ENCODE results near the gene PRKCH. TPM values are rescaled to one million over a fixed set of nuclear protein-coding genes. Genes with fewer than 3 reads are reported as not detected.

PRKCH gene
- polyA plus RNA-seq, 3 donors: 3.6 to 6.2 (median 5.4) TPM

GRCh38 chr14:61342932-61343331 lies 21.6 kb downstream of the PRKCH start:
- H3K4me3 Mint-ChIP-seq: no peak overlapping the region

DNA sequence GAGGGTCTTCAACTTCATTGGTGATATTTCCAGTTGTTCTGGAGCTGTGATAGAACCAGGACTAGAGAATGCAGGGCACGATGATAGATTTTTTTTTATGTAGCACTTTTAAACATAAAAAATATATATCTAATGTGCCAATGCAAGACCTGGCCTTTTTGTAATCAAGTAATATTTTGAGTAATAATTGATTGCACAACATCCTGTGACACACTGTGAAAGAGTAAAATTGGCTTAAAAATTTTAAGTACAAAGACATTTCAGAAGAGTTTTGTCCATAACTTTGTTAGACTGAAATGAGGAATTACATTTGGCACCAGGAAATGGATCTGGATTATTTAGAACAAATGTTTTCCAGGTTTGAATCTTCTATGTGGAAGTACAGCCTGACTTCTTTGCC lies 22.1 kb downstream of the PRKCH start:
- DNase-seq: peak; percentile 57 to 78 (median 70)
- H3K36me3 Mint-ChIP-seq: peaks cover 2 to 3% of the 10 kb centered on the region in 2 donors
- H3K4me1 Mint-ChIP-seq: peaks cover 86% of the 10 kb centered on the region
- H3K79me2 ChIP-seq (ENCODE audit: insufficient read depth, low read length): peaks cover 58% of the 10 kb centered on the region
- H4K20me1 ChIP-seq (ENCODE audit: insufficient read depth, low read length): no peaks in the 10 kb centered on the region
- no peak for TF ChIP-seq CTCF (IDR thresholded peaks at IDR 0.05)
- peak overlapping the region; percentile 59 for H3K9ac ChIP-seq (ENCODE audit: insufficient read depth, low read length, poor library complexity, severe bottlenecking)
- H3K4me3 Mint-ChIP-seq: peak overlapping the region; percentile 72 to 91
- intact Hi-C loops (cut with micrococcal nuclease): no loop called here
- peak overlapping the region; percentile 27 to 67 (median 29) for H3K4me3 ChIP-seq (replicated peaks in 1 of 3; ENCODE audit: low read depth in 2 of 3, low read length in 3 of 3)
- H3K27ac Mint-ChIP-seq: peak overlapping the region; percentile 95 to 99 (median 98)
- peak overlapping the region; percentile 81 for H3K4me2 ChIP-seq (replicated peaks; ENCODE audit: extremely low read depth, low read length, poor library complexity, severe bottlenecking)
- peak overlapping the region; percentile 25 for H2AFZ ChIP-seq (ENCODE audit: insufficient read depth, low read depth, low read length, poor library complexity, severe bottlenecking)
- H3K9me3 Mint-ChIP-seq: peaks cover 0 to 3% (median 0%) of the 10 kb centered on the region in 7 donors
- peak overlapping the region; percentile 93 to 95 for H3K27ac ChIP-seq (ENCODE audit: low read depth in 1 of 2, low read length in 2 of 2)
- H3K9me3 ChIP-seq (replicated peaks in 1 of 2; ENCODE audit: control insufficient read depth in 1 of 2, insufficient read depth in 1 of 2, low read length in 2 of 2): no peaks in the 10 kb centered on the region
- whole genome bisulfite sequencing (ENCODE audit: insufficient coverage): no CpG with 5 or more reads among the region's 1 CpG
- H3K36me3 ChIP-seq (replicated peaks in 1 of 2; ENCODE audit: control insufficient read depth in 1 of 2, insufficient read depth in 2 of 2, low read length in 2 of 2): no peaks in the 10 kb centered on the region
- H3K27me3 Mint-ChIP-seq (ENCODE audit: low read depth in 3 of 3): peaks cover 0 to 2% (median 0%) of the 10 kb centered on the region in 3 donors
- peaks cover 70 to 74% of the 10 kb centered on the region in 2 donors for H3K4me1 ChIP-seq (ENCODE audit: control insufficient read depth in 1 of 2, insufficient read depth in 2 of 2, low read length in 2 of 2)
- no peaks in the 10 kb centered on the region for H3K27me3 ChIP-seq (ENCODE audit: control insufficient read depth in 2 of 2, insufficient read depth in 2 of 2, low read length in 2 of 2)

More at GRCh38 chr14:61342932-61343331, 21.6 kb downstream of the PRKCH start:
- Mint-ChIP-seq H3K4me1 (peaks cover 81% of the 10 kb centered on the region), H3K9me3 (peaks cover 0 to 3% (median 0%) of the 10 kb centered on the region in 7 donors), H3K27ac (peak overlapping the region; percentile 86 to 98 (median 92)), H3K36me3 (peaks cover 2 to 3% of the 10 kb centered on the region in 2 donors), H3K27me3 (ENCODE audit: low read depth in 3 of 3) (peaks cover 0 to 2% (median under 1%) of the 10 kb centered on the region in 3 donors)
- H3K9ac ChIP-seq (ENCODE audit: insufficient read depth, low read length, poor library complexity, severe bottlenecking): no peak overlapping the region
- H3K27ac ChIP-seq (ENCODE audit: low read depth in 1 of 2, low read length in 2 of 2): peak overlapping the region in 1 of 2 donors; percentile 93
- WGBS (ENCODE audit: insufficient coverage): 83% methylated on average over 3 of the region's 5 CpGs
- no peaks in the 10 kb centered on the region for H4K20me1 ChIP-seq (ENCODE audit: insufficient read depth, low read length)
- peak overlapping the region in 1 of 3 experiments; percentile 67 for H3K4me3 ChIP-seq (replicated peaks in 1 of 3; ENCODE audit: low read depth in 2 of 3, low read length in 3 of 3)
- H3K9me3 ChIP-seq (replicated peaks in 1 of 2; ENCODE audit: control insufficient read depth in 1 of 2, insufficient read depth in 1 of 2, low read length in 2 of 2): no peaks in the 10 kb centered on the region
- peaks cover 65 to 69% of the 10 kb centered on the region in 2 donors for H3K4me1 ChIP-seq (ENCODE audit: control insufficient read depth in 1 of 2, insufficient read depth in 2 of 2, low read length in 2 of 2)
- no peak for DNase-seq
- H3K4me2 ChIP-seq (replicated peaks; ENCODE audit: extremely low read depth, low read length, poor library complexity, severe bottlenecking): peak overlapping the region; percentile 81
- no peaks in the 10 kb centered on the region for H3K36me3 ChIP-seq (replicated peaks in 1 of 2; ENCODE audit: control insufficient read depth in 1 of 2, insufficient read depth in 2 of 2, low read length in 2 of 2)
- peak overlapping the region; percentile 23 for H2AFZ ChIP-seq (ENCODE audit: insufficient read depth, low read depth, low read length, poor library complexity, severe bottlenecking)
- H3K27me3 ChIP-seq (ENCODE audit: control insufficient read depth in 2 of 2, insufficient read depth in 2 of 2, low read length in 2 of 2): no peaks in the 10 kb centered on the region
- H3K79me2 ChIP-seq (ENCODE audit: insufficient read depth, low read length): peaks cover 56% of the 10 kb centered on the region
- TF ChIP-seq CTCF (IDR thresholded peaks at IDR 0.05): no peak
- intact Hi-C loops (cut with micrococcal nuclease): no loop called here

Measured in CD14-positive monocyte (primary cell).